Activated CD8-positive, alpha-beta memory T cell treated with anti-CD3 and anti-CD28 coated beads, Interleukin-2, amount 50 U/mL, for 24 hours (primary cell): ENCODE measurements around the gene RBMS3.

Source experiments
- DNase-seq: peaks from one replicate; pipeline ENCODE4 v3.0.0-alpha.2; 2020; ENCODE audit errors: extremely low read depth

The RBMS3 gene

GRCh38 chr3:29576675-29577074, 295.8 kb downstream of the RBMS3 start:
- no peak for DNase-seq

DNA sequence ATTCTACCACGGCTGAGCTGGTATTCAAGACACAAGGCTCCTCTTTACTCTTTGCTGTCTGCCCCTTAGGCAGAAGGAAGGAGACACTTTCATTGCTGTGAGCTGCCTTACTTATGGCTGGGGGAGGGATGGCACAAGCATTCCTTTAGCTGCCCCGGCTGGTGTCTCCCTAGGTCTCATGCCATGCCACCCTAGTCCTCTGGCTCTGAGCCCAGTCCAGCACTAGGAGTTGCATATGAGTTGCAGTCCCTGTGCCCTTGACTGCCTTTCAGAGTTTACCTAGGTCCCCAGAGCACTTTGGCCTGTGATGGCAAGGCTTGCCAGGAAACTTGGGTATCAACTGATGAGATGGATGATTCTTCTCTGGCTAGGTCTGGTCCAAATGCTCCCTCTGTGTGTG, 296.4 kb downstream of the RBMS3 start:
- no peak for DNase-seq

GRCh38 chr3:29581311-29581710, 300.4 kb downstream of the RBMS3 start:
- DNase-seq = no peak

GRCh38 chr3:29582273-29582672, 301.4 kb downstream of the RBMS3 start:
- DNase-seq = no peak

- no peak for DNase-seq
Measured at GRCh38 chr3:29583861-29584260, 303.0 kb downstream of the RBMS3 start.

- no peak for DNase-seq
Measured at GRCh38 chr3:29585368-29585767, 304.5 kb downstream of the RBMS3 start.

DNA sequence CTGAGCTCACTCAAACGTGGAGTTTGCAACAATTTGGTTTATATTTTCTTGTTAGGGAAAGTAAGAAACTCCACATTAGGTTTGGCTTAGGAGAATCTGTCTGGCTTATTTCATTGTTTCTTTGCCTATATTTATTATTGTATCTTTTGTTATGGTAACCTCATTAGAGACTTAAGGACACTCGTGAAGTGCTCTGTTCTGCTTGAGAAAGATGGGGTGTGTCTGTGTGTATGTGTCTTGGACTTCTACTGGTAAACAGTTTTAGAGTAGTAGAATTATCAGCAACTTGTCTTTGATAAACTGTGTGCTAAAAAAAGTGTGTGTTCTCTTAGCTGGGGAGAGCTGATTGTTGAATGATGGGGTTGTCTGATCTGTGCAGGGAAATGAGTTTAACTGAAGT, 306.5 kb downstream of the RBMS3 start:
- DNase-seq = no peak

DNA sequence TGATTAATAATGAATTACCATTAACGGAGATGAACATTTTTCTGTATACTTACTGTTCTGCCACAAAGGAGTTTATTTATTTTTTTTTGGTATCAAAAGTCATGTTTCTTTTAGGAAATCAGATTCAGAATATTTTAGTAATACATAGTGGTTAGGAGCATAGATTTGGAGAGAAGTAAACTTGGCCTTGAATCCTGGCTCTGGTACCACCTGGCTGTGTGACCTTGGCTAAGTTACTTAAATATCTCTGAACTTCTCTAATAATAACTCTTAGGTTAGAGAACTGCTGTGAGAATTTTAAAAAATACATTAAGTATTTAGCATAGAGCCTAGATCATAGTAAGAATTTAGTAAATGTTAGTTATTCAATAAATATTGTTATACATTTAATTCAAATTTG, 309.1 kb downstream of the RBMS3 start:
- DNase-seq = no peak

GRCh38 chr3:29590461-29590860, 309.6 kb downstream of the RBMS3 start:
- no peak for DNase-seq

GRCh38 chr3:29591579-29591978, 310.7 kb downstream of the RBMS3 start:
- no peak for DNase-seq

DNA sequence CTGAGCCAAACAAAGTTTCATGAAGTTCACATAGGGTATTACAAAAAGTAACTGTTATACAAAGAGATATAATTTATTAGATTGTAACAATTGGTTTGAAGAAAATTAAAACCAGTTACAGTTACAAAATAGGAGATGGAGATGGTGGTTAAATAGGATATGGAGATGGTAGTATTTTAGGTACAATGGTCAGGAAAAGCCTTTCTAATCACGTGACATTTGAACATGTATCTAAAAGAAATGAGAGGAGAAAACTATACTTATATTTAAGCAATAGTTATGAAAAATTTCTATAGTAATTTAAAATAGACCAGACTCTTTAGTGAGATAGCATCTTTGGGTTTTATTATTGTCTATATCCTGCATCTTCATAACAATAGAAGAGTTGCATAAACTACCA, 312.9 kb downstream of the RBMS3 start:
- DNase-seq = no peak

GRCh38 chr3:29594261-29594660, 313.4 kb downstream of the RBMS3 start:
- DNase-seq = no peak

DNA sequence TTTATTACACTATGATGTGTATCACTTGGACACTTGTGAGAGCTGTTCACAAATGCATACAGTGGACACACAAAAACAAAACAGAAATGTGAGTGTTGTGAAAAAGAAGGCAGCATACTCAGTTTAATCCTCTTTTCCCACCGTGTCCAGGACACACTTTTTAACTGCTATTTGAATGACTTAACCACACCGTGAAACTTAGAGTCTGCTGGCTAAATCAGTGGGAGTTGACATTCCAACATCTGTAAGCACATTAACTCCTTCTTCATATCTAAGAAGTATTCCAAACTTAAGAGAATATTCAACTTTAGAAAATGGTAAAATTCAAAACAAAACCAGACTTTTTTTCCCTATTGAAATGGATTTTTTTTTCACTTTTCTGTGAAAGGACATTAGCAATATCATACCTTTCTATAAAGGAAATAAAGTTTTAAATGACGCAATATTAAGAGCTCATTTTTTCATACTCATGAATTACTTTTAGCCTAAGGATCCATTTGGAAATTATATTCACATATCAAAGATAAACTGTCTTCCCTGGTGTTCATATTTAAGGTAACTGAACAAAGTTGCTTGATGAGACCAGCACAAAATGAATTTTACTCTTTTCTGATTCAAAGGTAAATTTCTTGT, 316.6 kb downstream of the RBMS3 start:
- DNase-seq = no peak

- no peak for DNase-seq
Measured at GRCh38 chr3:29601861-29602585, 321.2 kb downstream of the RBMS3 start.

GRCh38 chr3:29605845-29606244, 325.0 kb downstream of the RBMS3 start:
- DNase-seq = no peak

DNA sequence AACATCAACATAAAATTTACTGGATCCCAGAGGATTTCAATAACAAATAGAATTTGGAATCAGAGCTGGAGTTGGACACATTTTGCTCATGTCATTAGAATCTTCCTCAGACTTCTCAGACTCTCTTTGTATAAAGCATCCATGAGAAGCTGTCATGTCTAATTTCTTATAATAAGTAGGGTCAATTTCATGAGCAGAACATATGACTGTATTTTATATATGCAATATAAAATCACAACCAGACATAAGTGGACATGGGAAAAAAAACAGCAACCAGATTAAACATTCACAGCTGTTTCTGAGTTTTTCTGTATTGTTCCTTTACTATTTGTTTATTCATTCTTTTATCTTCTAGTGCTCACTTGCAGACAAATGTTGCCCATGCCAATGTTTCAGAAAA, 325.5 kb downstream of the RBMS3 start:
- DNase-seq = no peak

DNA sequence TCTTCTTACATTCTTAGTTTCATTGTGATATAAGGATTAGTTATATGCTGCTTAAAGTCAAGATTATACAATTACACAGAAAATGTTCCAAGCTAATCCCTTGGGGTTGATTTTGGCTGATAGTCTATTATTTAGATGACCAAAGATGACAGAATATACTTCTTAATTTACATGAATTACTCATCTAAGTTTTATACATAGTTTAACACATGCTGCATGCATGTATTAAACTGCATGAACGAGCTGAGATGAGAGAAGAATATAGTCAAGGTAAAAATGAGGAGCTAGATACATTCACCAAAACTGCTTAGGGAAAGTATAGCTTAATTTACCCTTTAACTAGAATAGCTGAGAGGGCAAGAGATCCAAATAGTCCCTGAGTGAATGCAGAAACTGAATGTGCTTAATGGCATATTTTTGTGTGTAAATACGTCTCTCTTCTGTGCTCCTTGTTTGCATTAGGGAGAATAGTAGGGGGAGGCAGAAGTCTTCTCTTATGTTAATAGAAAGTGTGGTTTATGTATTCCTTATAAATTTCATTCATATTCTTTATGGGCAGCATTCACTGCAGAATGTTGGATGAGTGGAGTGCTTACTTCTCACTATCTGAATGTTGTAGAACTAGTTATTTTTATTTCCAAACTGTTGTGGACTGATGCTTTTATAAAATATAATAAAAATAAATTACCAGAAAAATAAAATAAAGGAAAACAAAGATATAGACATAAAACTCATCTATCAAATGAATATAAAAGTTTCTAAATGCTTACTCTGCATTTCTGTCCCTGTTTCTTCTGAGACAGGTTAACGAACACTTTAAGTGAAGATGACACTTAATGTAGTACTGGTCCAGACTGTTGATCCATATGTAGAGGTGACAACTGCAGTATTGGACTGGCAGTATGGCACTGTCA, 327.8 kb downstream of the RBMS3 start:
- DNase-seq = no peak

- DNase-seq = no peak
Measured at GRCh38 chr3:29609328-29609811, 328.5 kb downstream of the RBMS3 start.

GRCh38 chr3:29610781-29611180, 329.9 kb downstream of the RBMS3 start:
- DNase-seq = no peak

GRCh38 chr3:29611252-29611651, 330.4 kb downstream of the RBMS3 start:
- DNase-seq = no peak

GRCh38 chr3:29612536-29612935, 331.7 kb downstream of the RBMS3 start:
- DNase-seq = no peak

- DNase-seq = no peak
Measured at GRCh38 chr3:29614954-29615353, 334.1 kb downstream of the RBMS3 start.
